Type B pancreatic cell (in vitro differentiated cells): ENCODE measurements around the gene DAB1. TPM values are rescaled to one million over a fixed set of nuclear protein-coding genes. Genes with fewer than 3 reads are reported as not detected.

Experiments used
- DNase-seq: peaks from one replicate; pipeline ENCODE4 v3.0.0; 2021; ENCODE audit warnings: mixed read lengths; ENCODE audit not compliant: unreplicated experiment; ENCODE audit errors: extremely low spot score
- H3K27ac Mint-ChIP-seq: 2 replicates; pipeline ENCODE4 v1.8.0; 2021; ENCODE audit warnings: mild to moderate bottlenecking, mixed read lengths
- H3K27me3 Mint-ChIP-seq: 2 replicates; pipeline ENCODE4 v1.8.0; 2021; ENCODE audit warnings: mixed read lengths
- H3K36me3 Mint-ChIP-seq: 2 replicates; pipeline ENCODE4 v1.8.0; 2021; ENCODE audit warnings: mixed read lengths
- H3K4me1 Mint-ChIP-seq: one replicate; pipeline ENCODE4 v1.8.0; 2021; ENCODE audit warnings: mixed read lengths; ENCODE audit not compliant: unreplicated experiment
- H3K4me3 Mint-ChIP-seq: 2 replicates; pipeline ENCODE4 v1.8.0; 2021; ENCODE audit warnings: mild to moderate bottlenecking, mixed read lengths
- H3K9me3 Mint-ChIP-seq: 2 replicates; pipeline ENCODE4 v1.8.0; 2021; ENCODE audit warnings: mixed read lengths
- total RNA-seq: library from RNA; stranded (reverse); gene quantifications from 2 replicates; pipeline ENCODE4 v1.2.1, GENCODE V29; 2021; ENCODE audit warnings: low replicate concordance
- TF ChIP-seq, protein P1 (sequence below): fragments of 200-600 bp; sonication (generic); conservative IDR thresholded peaks from 2 replicates; pipeline ENCODE4 v1.5.0; 2021; ENCODE audit warnings: antibody characterized with exemption, mild to moderate bottlenecking

The DAB1 gene
- total RNA-seq, 1 donor from 2014 or later = 7.3 TPM

DNA sequence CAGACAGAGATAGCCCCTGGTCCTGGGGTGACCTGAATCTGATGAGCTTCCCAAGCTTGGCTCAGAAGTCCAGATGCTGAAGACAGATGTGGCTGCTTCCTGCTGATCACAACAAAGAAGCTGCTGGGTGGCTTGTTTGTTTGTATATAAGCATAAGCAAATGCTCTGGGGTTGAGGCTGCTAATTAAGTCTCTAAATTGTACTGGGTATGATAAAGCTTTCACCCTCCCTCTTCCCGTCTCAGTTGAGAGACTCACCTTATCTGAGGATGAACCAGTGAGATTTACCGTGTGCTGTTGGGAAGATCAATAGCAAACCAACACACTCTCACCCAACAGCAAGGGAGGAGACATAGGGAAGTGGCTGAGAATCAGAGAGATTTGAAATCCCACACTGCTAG is 42.0 kb downstream of the DAB1 start:
- Mint-ChIP-seq H3K36me3 (no peaks in the 10 kb centered on the region), H3K4me3 (no peak overlapping the region), H3K4me1 (peaks cover 5% of the 10 kb centered on the region), H3K9me3 (peaks cover 4% of the 10 kb centered on the region), H3K27me3 (no peaks in the 10 kb centered on the region), H3K27ac (no peak overlapping the region)
- DNase-seq = no peak
- TF ChIP-seq, protein P1, sequence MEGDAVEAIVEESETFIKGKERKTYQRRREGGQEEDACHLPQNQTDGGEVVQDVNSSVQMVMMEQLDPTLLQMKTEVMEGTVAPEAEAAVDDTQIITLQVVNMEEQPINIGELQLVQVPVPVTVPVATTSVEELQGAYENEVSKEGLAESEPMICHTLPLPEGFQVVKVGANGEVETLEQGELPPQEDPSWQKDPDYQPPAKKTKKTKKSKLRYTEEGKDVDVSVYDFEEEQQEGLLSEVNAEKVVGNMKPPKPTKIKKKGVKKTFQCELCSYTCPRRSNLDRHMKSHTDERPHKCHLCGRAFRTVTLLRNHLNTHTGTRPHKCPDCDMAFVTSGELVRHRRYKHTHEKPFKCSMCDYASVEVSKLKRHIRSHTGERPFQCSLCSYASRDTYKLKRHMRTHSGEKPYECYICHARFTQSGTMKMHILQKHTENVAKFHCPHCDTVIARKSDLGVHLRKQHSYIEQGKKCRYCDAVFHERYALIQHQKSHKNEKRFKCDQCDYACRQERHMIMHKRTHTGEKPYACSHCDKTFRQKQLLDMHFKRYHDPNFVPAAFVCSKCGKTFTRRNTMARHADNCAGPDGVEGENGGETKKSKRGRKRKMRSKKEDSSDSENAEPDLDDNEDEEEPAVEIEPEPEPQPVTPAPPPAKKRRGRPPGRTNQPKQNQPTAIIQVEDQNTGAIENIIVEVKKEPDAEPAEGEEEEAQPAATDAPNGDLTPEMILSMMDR = no peak

DNA sequence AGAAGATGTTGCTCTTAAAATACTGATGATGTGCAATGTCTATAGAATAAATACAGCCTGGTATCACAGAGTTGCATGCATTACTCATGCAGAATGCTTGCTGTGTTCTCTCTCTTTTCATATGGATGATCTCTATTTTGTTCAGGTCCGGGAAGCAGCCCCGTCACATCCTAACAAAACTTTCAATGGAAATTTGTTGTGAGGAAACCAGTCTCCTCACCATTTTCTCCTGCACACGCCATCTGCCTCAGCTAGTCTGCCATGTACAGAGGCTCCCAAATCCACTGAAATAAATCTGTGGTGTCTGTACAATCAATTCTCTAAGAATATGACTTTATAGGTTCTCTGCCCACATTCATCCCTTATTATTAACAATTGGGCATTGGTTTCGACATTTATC is 42.4 kb downstream of the DAB1 start:
- Mint-ChIP-seq H3K9me3 (peaks cover 4% of the 10 kb centered on the region), H3K36me3 (no peaks in the 10 kb centered on the region), H3K27ac (no peak overlapping the region), H3K4me1 (peaks cover 5% of the 10 kb centered on the region), H3K27me3 (no peaks in the 10 kb centered on the region), H3K4me3 (no peak overlapping the region)
- TF ChIP-seq, protein P1 = no peak
- no peak for DNase-seq

DNA sequence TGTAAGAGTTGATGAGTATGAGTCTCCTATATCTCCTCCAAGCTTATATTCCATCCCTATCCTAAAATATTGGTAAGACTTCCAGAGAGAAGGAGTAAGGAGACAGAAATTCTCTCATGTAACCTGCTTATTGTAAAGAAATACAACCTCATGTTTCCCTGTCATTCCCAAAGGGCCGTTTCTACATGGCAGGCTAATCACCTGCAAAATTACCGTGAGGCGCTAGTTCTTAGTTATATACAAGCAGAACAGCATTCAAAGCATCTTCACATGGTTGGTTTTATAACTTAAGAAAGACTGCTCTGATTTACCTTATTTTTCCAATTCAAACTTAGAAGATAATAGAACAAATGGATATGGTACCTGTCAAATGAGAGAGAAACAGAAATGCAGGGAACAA is 42.9 kb downstream of the DAB1 start:
- TF ChIP-seq, protein P1 = no peak
- no peak overlapping the region for H3K4me3 Mint-ChIP-seq

DNA sequence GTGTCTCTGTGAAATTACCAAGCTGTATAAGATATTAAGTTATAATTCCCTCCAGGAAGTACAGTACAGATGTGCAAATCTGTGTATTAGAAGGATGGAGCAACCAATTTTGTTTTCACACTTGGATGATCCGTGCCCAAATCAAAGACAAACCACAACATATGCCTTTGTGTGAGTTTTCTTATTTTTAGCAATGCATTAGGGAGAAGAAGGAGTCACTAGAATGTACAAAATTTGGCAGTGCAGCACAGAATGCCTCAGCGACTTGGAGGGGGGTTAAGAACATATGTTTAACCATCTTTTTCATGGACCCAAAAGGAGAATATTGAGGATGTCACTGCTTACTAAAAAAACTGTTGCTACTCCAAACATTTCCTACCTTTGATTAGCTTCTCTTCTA is 45.3 kb downstream of the DAB1 start:
- Mint-ChIP-seq H3K36me3 (no peaks in the 10 kb centered on the region), H3K9me3 (peaks cover 4% of the 10 kb centered on the region), H3K4me3 (no peak overlapping the region), H3K27me3 (no peaks in the 10 kb centered on the region), H3K27ac (no peak overlapping the region), H3K4me1 (no peaks in the 10 kb centered on the region)
- no peak for DNase-seq
- TF ChIP-seq, protein P1 = no peak

More for the DNA sequence above, 42.9 kb downstream of the DAB1 start:
- no peak overlapping the region for H3K27ac Mint-ChIP-seq
- no peak for DNase-seq
- no peaks in the 10 kb centered on the region for H3K27me3 Mint-ChIP-seq
- peaks cover 5% of the 10 kb centered on the region for H3K4me1 Mint-ChIP-seq
- H3K9me3 Mint-ChIP-seq = peaks cover 4% of the 10 kb centered on the region
- H3K36me3 Mint-ChIP-seq = no peaks in the 10 kb centered on the region

DNA sequence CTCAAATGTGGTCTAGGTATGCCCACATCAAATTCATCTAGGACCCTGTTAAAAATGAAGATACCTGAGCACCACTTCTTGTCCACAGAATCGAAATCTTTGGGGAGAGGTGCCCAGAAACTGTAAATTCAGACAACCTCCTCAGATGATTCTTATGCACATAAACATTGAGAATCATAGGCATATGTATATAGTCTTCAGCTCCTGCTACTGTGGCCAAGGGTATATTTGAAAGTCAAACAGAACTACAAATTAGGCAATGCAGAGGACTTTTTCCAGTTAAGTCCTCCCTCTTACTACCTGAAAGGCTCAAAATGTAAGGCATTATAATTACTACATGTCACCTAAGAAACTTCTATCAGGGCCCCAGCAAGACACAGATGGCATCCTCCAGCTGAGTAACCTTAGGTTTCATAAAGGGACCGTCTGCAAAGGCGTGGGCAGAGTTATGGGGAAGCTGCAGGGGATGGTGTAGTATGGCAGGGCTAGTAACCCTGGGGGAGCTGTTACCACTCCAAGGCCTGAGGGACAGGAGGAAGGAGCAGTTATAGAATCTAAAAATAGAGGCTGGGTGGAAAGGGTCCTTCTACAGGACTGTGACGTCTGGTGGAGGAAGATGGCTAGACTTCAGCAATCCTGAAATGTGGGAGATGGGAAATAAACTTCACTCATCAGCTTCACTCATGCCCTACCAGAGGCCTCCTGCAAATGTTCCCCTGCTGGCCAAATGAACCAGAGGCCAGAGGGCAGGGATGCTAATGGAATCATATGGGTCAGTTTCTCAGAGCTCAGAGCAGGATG is 46.3 kb downstream of the DAB1 start:
- Mint-ChIP-seq H3K4me3 (no peak overlapping the region), H3K27me3 (no peaks in the 10 kb centered on the region), H3K27ac (no peak overlapping the region), H3K4me1 (no peaks in the 10 kb centered on the region), H3K9me3 (peaks cover 4% of the 10 kb centered on the region), H3K36me3 (no peaks in the 10 kb centered on the region)
- TF ChIP-seq, protein P1 = peak; percentile 33
- no peak for DNase-seq
